ENCODE data around the gene CHEK2.

- TF ChIP-seq CTCF (IDR thresholded peaks at IDR 0.05 in 8 of 11, conservative IDR thresholded peaks at IDR 0.05 in 3 of 11) (peak in 7 of 11 experiments; percentile 15 to 55 (median 39)), POLR2A (IDR thresholded peaks at IDR 0.05) (peak in 1 of 3 donors; percentile 55)
Observed at GRCh38 chr22:28772633-28773460, 31.2 kb upstream of the CHEK2 start, which contains the start of gene CCDC117.

Data from spleen (tissue), 7 donors.